ENCODE measurements around the gene BLOC1S4.

Gene BLOC1S4

DNA sequence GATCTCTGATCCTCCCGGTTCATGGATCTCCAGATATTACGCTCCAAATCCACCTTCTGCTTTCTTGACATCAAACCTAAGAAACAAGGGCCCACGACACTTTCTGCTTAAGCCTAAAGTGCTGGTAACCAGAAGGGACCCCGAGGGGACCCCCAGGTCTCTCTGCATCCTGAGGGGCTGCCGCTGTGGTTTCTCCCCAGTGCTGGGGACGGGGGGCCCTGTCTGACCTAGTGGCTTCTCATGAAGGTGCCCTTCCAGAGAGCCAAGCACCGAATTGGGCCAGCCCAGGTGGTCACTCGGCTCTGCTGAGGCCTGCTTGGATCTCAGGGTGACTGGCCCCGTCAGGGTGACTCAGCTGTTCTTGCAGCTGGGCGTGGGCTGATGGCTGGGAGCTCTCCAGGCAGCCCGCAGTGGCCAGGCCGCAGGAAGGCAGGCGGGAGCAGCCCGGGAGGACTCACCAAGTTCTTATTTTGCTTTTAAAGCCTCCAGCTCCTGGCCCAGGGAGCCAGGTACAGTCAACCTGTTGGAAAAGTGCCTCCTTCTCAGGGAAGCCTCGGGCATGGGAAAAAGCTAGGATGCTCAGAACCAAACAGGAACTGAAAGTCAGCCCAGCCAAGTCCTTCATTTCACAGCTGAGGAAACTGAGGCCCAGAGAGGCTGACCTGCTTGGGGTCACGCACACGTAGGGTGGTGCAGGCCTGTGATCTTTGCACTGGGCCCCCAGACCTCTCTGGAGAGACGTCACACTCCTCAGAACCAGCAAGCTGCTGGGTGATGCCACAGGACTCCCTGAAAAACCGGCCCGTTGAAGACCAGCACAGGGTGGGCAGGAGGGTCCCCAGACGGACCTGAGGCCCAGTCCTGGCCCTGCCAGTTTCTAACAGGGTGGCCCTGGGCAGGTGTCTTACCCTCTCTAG is 16.7 kb downstream of the BLOC1S4 start:
- DNase-seq (ENCODE audit: low read depth), result peak; percentile 83
- no peak overlapping the region for H3K4me3 ChIP-seq (ENCODE audit: low read depth, low read length)

DNA sequence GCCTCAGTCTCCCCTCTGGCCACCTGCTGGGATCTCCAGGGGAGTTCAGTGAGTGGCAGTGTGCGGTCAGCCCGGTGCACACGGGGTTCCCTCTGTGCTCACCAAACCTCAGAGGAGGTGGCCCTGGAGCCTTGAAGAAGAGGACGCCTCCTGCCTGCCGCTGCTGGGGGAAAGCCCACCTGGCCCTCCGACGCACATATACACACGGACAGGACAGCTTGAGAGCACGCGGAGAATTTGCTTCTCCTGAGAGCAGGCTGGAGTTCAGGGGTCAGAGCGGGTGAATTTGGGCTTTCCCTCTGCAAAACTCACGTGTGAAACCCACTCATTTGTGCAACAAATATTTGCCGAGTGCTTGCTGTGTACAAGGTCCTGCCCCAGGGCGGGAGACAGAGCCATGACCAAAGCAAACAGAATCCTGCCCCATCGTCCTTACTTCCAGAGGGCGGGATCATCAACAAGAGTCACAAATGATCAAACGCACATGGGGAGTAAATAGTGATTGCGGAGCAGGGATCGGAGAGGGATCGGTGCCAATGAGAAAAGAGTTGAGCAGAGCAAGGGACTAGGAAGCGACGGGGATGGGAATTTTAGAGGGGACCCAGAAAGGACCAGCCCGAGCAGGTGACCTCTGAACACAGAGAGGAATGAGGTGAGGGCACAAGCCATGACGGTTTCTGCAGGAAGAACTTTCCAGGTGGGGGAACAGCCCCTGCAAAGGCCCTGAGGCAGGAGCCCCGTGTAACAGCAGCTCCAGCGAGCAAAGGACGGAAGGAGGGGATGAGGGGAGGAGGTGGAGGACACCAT is 17.6 kb downstream of the BLOC1S4 start:
- no peak for DNase-seq (ENCODE audit: low read depth)
- no peak overlapping the region for H3K4me3 ChIP-seq (ENCODE audit: low read depth, low read length)

DNA sequence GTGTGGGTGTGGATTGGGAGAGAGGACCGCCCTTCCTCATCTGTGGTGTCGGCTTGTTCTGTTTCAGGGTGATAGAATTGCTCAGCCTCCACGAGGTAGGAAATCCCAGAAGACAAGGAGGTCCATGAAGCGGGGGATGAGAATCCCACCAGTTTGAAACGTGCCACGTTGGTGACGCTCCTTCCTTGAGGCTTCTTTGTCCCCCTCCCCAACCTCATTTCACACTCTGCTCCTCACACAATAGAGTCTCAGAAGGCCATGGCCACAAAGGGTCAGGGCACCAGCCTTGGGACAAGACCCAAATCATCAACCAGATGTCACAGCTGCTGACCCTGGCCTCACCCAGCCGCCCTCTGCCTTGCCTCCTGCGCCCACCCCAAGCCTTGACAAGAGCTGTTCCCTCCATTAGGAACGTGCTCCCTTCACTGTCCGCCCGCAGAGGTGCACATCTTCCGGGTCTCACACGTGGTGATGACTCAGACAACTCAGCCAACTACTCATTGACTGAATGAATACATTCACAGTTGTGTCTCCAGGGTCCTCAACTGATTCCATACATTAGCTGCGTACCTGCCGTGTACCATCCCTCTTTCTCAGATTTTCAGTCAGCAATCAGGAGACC is 18.3 kb downstream of the BLOC1S4 start:
- no peak overlapping the region for H3K4me3 ChIP-seq (ENCODE audit: low read depth, low read length)

DNA sequence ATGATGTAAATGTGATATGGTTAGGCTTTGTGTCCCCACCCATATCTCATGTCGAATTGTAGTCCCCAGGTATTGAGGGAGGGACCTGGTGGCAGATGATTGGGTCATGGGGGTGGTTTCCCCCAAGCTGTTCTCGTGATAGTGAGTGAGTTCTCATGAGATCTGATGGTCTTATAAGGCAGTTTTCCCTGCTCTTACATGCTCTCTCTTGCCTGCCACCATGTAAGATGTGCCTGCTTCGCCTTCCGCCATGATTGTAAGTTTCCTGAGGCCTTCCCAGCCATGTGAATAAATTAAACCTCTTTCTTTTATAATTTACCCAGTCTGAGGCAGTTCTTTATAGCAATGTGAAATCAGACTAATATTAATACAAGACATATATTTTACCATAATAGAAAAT is 23.9 kb downstream of the BLOC1S4 start:
- H3K4me3 ChIP-seq (ENCODE audit: low read depth, low read length), result no peak overlapping the region
- no peak for DNase-seq (ENCODE audit: low read depth)

More for the DNA sequence above, 18.3 kb downstream of the BLOC1S4 start:
- no peak for DNase-seq (ENCODE audit: low read depth)

DNA sequence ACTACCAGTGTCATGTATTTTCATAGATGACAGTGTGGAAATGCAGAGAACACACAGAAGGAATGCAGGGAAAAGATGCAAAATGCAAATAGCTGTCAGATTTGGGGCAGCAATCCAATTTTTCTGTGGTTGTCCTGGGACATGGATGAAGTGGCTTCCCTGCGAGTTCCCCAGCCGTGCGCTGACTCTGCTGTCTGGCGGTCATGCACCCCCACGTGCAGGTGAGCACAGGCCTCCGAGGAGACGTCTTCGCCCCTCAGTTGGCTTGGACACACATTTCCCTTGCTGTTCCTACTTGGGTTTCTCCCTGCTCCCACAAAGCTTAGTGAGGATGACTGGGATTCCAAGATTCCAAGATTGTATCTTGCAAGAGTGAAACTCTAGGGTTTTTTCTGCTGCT is 24.4 kb downstream of the BLOC1S4 start:
- no peak overlapping the region for H3K4me3 ChIP-seq (ENCODE audit: low read depth, low read length)
- DNase-seq (ENCODE audit: low read depth), result no peak

DNA sequence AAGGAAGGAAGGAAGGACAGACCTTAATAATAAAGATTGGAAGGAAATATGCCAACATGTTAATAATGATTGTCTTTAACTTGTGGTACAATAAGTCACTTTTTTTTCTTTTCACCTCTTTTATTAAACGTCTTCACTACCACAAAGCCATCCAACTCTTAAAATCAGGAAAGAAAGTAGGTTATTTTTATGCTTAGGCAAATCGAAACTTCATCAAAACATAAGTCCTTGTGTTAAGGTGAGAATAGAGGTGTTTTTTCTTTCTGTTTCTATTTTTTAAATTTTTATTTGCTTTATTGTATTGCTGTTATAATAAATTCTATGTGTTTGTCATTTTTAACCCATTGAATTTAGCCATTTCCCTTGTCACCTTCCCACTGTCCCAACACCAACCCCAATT is 26.5 kb downstream of the BLOC1S4 start:
- DNase-seq (ENCODE audit: low read depth), result no peak
- no peak overlapping the region for H3K4me3 ChIP-seq (ENCODE audit: low read depth, low read length)

DNA sequence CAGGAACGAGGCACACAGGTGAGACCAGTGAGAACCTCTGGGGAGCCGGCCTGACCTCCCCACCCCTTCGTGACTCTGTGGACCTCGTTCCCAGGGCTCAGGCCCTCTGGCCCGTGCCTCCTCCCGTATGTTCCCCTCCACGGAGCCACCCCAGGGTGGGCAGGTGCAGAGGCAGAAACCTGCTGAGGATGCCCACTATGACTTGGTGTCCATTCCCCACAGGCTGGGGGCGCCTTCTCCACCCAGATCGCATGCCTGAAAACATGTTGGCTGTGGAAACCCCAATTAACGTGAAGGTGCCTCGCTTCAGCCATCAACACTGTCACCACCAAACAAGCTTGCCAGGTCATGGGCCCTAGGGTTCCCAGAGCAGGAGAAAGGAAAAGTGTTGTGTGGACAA is 27.0 kb downstream of the BLOC1S4 start:
- no peak overlapping the region for H3K4me3 ChIP-seq (ENCODE audit: low read depth, low read length)
- DNase-seq (ENCODE audit: low read depth), result no peak

DNA sequence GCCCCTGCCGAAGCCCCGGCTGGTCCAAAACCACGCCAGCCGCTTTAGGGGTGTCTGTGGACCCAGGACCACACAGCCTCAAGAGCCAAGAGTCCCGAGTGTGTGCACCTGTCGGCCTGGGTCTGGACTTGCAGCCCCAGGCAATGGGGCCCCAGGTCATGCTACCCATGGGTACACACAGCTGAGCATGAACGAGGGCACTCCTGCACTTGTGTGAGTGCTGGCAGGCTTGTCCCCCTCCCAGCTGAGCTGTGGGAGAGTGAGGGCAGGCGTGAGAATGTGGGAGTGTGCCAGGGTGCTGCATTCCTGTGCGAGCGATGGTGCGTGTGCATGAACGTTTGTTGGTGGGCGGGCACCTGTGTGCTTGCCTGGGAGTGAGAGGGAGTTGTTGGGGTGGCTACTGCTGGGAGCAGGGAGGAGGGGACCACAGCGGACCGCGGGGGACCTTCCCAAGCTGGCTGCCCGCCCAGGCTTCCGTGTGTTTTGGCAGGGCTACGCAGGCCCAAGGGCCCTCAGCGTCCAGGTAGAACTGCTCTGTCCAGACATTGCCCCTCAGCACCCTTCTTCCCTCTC is 30.8 kb downstream of the BLOC1S4 start:
- no peak overlapping the region for H3K4me3 ChIP-seq (ENCODE audit: low read depth, low read length)
- no peak for DNase-seq (ENCODE audit: low read depth)

DNA sequence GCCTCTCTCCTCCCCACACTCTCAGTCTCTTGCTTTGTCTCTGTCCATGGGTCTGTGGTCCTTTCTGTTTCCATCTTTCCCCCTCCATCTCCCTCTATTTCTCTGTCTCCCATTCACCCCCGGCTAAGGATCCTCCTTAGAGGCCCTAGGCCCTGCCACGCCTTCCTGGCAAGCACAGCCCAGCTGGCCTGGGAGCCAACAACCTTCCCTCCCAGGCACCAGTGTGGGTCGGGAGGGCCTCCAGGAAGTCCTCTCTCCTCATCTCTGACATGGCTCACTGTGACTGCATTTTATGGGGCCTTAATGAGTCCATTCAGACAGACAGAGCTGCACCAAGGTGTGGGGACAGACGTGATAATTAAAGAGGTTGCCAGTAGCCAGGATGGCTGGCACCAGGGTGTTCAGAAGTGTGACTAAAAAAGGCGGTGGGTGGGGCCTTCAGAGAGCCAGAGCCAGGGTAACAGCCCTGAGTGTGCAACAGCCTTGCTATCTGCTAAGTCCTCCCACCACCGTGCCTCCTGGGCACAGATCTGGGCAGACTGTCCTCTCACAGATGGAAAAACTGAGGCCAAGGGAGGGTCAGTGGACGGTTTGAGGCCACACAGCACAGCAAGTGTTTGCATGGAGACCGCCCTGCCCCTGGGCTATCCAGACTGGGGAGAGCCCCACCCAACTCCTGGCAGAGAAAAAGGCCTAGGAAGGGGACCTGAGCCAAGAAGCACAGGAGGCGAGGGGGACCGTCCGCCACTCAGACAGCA is 31.5 kb downstream of the BLOC1S4 start:
- DNase-seq (ENCODE audit: low read depth), result no peak
- H3K4me3 ChIP-seq (ENCODE audit: low read depth, low read length), result no peak overlapping the region

DNA sequence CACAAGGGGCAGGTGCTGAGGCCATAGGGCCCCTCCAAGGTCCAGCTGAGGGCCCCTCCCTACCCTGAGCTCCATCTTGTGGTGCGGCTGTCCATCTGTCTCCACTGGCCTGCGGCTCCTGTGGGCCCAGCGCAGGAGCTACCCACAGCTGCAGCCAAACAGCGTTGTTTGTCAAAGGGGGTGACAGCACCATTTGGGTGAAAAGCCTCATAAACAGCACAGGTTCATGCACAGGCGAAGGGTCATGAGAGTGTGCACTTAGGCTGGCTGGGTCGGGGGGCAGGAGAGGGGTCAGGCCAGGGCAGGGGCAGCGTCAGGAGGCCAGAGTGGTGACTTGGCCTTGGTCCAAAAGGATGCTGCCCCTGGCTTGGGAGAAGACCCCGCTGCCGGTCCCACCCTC is 32.3 kb downstream of the BLOC1S4 start:
- no peak overlapping the region for H3K4me3 ChIP-seq (ENCODE audit: low read depth, low read length)
- DNase-seq (ENCODE audit: low read depth), result no peak

DNA sequence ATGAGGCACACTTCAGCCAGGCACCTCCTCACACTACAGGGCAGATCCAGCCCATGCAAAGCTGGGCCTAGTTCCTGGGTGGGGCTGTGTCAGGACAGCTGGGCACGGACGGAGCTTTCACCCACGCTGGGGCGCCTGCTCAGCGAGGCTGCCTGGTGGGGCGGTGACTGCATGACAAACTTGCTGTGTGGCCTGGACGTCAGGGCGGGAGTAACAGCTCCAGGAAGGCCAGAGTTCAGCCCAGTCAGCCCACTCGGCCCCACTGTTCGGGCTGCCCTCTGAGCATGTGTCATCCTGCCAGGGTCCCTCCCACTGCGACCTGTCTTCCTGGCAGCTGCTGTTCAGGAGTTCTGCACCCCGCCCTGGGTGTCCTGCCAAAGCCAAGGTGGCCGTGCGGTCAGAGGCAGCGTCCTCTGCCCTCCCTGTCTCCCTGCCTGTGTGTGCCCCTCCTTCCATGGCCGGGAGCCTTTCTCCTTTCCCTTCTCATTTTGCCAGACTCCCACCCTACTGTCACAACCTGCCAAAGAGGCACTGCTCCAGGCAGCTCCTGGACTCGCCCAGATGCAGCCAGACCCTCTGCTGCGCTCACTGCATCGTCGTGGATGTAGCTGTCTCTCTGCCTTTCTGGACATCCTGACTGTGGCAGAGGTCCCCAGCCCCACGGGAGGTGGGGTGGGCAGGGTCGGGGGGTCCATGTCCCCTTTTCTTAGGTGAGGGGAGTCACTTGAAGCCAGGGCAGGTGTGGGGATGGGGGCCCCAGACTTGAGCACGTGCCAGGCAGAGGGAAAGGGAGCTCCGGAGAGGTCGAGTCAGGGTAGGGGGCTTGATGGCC is 33.6 kb downstream of the BLOC1S4 start:
- DNase-seq (ENCODE audit: low read depth), result no peak
- H3K4me3 ChIP-seq (ENCODE audit: low read depth, low read length), result no peak overlapping the region

DNA sequence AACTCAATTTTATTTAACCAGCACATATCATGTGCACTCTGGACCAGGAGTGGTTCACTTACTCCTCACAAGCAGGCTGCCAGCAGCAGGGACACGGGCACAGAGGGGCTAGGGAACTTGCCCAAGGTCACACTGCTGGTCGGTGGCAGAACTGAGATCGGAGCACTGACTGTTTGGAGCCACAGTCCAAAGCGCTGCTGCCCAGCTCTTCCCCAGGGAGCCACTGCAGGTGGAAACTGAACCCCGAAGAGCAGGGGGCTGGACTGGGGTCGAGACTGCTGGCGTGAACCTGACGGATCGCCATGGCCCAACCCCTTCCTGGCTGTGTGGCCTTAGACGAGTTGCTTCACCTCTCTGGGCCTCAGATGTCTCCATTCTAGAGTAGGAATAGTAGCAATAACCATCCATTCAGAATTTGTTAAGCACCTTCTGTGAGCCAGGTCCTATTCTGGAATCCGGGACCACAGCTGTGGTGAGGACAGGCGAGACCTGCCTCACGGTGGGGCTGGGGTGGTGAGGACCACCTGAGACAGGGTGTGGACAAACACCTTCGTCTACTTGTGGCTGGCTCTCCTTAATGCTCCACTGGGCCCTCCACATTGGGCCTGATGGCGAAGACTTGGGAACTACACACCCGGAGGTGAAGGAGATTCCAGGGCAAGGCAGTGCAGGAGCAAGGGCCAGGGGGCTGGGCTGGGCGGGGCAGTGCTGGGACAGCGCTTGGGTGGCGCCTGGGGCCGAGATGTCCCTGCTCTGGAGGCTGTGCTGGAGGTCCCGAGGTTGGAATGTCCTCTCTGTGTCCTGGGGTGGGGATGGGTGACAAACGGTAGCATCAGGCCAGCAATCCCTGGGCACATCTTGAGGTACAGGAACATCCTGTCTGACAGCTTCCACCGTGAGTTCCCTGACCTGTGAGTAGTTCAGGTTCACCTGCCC is 34.6 kb downstream of the BLOC1S4 start:
- no peak for DNase-seq (ENCODE audit: low read depth)
- no peak overlapping the region for H3K4me3 ChIP-seq (ENCODE audit: low read depth, low read length)

DNA sequence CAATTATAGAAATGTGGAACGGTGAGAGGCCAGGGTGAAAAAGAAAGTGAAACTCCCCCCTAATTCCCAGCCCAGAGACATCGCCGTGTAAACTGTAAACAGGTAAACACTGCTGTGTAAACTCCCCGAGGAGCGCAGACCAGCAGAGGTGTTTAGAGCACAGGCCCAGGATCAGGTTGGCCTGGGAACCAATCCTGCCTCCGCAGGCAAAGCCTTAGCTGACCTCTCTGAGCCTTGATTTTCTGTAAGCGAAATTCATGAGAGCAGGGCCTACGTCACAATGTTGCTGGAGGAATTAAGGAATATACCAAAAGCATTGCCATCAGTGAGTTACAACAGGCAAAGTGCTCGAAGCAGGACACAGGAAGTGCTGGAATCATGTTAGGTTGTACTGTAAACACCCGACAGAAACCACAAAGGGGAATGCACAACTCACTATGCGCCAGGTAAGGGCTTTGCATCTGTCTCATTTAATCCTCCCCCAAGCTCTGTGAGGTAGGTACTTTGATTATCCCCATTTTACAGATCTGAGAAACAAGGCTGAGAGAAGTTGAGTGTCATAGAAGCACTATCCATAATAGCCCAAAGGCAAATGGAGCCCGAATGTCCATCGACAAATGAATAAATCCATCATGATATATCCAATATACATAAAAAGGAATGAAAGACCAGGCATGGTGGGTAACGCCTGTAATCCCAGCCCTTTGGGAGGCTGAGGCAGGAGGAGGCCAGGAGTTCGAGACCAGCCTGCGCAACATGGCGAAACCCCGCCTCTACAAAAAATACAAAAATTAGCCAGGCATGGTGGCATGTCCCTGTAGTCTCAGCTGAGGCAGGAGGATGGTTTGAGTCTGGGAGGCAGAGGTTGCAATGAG is 35.9 kb downstream of the BLOC1S4 start:
- no peak overlapping the region for H3K4me3 ChIP-seq (ENCODE audit: low read depth, low read length)
- DNase-seq (ENCODE audit: low read depth), result no peak

DNA sequence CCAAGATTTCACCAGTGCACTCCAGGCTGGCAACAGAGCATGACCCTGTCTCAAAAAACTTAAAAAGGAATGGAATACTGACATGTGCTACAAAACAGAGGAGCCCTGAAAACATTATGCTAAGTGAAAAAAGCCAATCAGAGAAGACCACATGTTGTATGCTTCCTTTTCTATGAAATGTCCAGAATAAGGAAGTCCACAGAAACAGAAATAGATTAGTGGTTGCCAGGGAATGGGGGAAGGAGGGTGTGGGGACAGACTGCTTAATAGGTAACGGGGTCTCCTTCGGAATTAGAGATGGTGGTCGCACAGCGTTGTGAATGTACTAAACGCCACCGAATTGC is 36.5 kb downstream of the BLOC1S4 start:
- no peak overlapping the region for H3K4me3 ChIP-seq (ENCODE audit: low read depth, low read length)
- DNase-seq (ENCODE audit: low read depth), result no peak

DNA sequence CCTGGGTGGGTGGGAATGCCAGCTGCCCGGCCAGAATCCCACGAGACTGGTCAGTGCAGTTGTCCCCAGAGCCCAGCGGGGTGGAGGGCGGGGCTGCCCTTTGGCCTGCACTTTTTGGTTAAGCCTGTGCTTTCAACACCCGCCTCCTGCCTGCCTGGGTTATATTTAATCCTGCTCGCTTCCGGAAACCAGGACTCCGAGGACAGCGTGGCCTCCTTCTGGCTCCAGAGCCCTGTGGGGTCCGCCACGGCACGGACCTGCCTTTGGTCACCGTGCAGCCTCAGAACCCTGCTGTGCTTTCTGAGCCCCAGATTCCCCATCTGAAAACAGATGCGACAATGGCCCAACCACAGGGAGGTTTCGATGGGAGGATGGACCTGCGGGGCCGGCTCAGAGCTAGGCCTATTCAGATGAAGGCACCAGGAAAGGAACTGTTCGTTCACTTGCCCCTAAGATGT is 37.2 kb downstream of the BLOC1S4 start:
- H3K4me3 ChIP-seq (ENCODE audit: low read depth, low read length), result no peak overlapping the region
- no peak for DNase-seq (ENCODE audit: low read depth)

DNA sequence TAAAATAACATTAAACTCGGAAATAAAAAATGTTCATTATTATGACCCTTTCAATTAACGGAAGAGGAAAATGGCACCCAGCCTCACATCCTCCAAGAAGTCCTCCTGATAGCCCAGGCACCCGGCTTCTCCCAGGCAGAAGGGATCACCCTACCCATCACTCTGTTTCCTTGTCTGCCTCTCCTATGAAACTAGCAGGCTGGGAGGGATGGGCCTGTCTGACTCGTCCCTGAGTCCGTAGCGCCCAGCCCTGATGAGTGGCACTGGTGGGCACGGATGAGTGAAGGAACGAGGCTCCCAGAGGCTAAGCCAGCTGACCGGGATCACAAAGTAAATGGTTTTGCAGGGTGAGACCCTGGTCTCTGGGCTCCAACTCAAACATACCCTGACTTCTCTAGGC is 37.9 kb downstream of the BLOC1S4 start:
- no peak overlapping the region for H3K4me3 ChIP-seq (ENCODE audit: low read depth, low read length)
- no peak for DNase-seq (ENCODE audit: low read depth)

All from skeletal muscle cell (primary cell).